OCI-LY7 (cell line): ENCODE data around the gene KIAA1217.

Experiments
- EZH2phosphoT487 ChIP-seq: fragments of 200-600 bp; sonication (generic); IDR thresholded peaks from 2 replicates; pipeline ENCODE4 v1.6.1; 2018; ENCODE audit warnings: low read depth, borderline replicate concordance, mild to moderate bottlenecking, mixed run types, antibody characterized with exemption, low read length, moderate library complexity, mixed read lengths
- TF ChIP-seq, protein P1 (sequence below): fragments of 200-600 bp; sonication (generic); conservative IDR thresholded peaks from 2 replicates; pipeline ENCODE4 v1.5.1; 2014; ENCODE audit warnings: mild to moderate bottlenecking, antibody characterized with exemption, low read length, moderate library complexity, mixed read lengths

DNA sequence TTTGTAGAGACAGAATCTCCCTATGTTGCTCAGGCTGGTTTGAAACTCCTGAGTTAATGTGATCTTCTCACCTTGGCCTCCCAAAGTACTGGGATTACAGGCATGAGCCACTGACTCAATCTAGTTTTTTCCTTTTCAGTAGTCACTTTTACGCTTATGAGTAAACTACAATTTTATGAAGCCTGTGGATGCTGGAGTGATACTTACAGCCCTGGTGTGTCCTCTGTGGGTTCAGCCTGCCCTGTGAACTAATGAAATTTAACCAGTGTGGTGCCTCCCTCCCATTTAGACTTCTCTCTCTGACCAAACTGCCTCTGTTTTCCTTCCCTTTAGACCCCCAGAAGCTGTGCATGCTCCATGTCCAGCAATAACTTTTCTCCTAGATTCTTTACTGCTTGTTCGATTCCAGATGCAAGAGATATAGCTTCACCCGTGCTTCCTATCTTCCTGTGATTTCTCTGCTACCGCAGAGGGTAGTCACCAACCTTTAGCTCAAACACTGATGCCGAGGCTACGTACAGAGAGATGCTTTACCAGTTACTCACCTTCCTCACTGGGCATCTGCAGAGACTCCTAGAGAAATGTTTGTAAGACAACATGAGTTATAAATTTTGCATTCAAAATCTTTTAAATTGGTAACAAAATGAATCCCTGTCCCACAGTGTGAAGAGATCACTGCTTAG, 90.8 kb downstream of the KIAA1217 start:
- TF ChIP-seq, protein P1, sequence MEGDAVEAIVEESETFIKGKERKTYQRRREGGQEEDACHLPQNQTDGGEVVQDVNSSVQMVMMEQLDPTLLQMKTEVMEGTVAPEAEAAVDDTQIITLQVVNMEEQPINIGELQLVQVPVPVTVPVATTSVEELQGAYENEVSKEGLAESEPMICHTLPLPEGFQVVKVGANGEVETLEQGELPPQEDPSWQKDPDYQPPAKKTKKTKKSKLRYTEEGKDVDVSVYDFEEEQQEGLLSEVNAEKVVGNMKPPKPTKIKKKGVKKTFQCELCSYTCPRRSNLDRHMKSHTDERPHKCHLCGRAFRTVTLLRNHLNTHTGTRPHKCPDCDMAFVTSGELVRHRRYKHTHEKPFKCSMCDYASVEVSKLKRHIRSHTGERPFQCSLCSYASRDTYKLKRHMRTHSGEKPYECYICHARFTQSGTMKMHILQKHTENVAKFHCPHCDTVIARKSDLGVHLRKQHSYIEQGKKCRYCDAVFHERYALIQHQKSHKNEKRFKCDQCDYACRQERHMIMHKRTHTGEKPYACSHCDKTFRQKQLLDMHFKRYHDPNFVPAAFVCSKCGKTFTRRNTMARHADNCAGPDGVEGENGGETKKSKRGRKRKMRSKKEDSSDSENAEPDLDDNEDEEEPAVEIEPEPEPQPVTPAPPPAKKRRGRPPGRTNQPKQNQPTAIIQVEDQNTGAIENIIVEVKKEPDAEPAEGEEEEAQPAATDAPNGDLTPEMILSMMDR = no peak
- no peak for TF ChIP-seq EZH2phosphoT487
